H9 (cell line): ENCODE results near the gene IL18R1. TPM values are rescaled to one million over a fixed set of nuclear protein-coding genes. Genes with fewer than 3 reads are reported as not detected.
A peak's percentile ranks its signal among the peaks of the same experiment; 100 is the strongest.

Source experiments
- DNase-seq: peaks from one replicate; pipeline ENCODE4 v3.0.0-alpha.2; 2017
- H2AFZ ChIP-seq: one replicate; pipeline ENCODE4 v1.6.1; 2013; ENCODE audit warnings: mild to moderate bottlenecking, low read length, control low read depth, moderate library complexity
- H2AK5ac ChIP-seq: 2 replicates; pipeline ENCODE4 v1.6.1; 2013; ENCODE audit warnings: low read length, control low read depth, mixed read lengths; ENCODE audit not compliant: insufficient read length
- H2BK120ac ChIP-seq: one replicate; pipeline ENCODE4 v1.6.1; 2013; ENCODE audit warnings: low read depth, mild to moderate bottlenecking, low read length, control low read depth, inconsistent platforms; ENCODE audit not compliant: poor library complexity, severe bottlenecking
- H2BK12ac ChIP-seq: 2 replicates; pipeline ENCODE4 v1.6.1; 2013; ENCODE audit warnings: low read length, control low read depth, mixed read lengths, low read depth; ENCODE audit not compliant: insufficient read length
- H2BK15ac ChIP-seq: 2 replicates; pipeline ENCODE4 v1.6.1; 2013; ENCODE audit warnings: low read depth, low read length, control low read depth
- H2BK20ac ChIP-seq: one replicate; pipeline ENCODE4 v1.6.1; 2013; ENCODE audit warnings: low read depth, mild to moderate bottlenecking, low read length, control low read depth, inconsistent platforms; ENCODE audit not compliant: poor library complexity, severe bottlenecking
- H2BK5ac ChIP-seq: 2 replicates; pipeline ENCODE4 v1.6.1; 2013; ENCODE audit warnings: low read length, control low read depth, mixed read lengths; ENCODE audit not compliant: insufficient read length
- H3K14ac ChIP-seq: 2 replicates; pipeline ENCODE4 v1.6.1; 2013; ENCODE audit warnings: low read length, control low read depth; ENCODE audit not compliant: insufficient read depth
- H3K18ac ChIP-seq: 2 replicates; pipeline ENCODE4 v1.6.1; 2013; ENCODE audit warnings: low read depth, mild to moderate bottlenecking, mixed read lengths, low read length, control low read depth; ENCODE audit not compliant: insufficient read length
- H3K23ac ChIP-seq: 2 replicates; pipeline ENCODE4 v1.6.1; 2013; ENCODE audit warnings: low read length, control low read depth, mixed read lengths, low read depth; ENCODE audit not compliant: insufficient read length
- H3K23me2 ChIP-seq: 2 replicates; pipeline ENCODE4 v1.6.1; 2013; ENCODE audit warnings: low read depth, mild to moderate bottlenecking, mixed read lengths, low read length, control low read depth; ENCODE audit not compliant: insufficient read length, poor library complexity, severe bottlenecking
- H3K27ac ChIP-seq: 2 replicates; pipeline ENCODE4 v1.5.1; 2013; ENCODE audit warnings: low read length, control low read depth, mixed read lengths, low read depth; ENCODE audit not compliant: insufficient read length
- H3K27me3 ChIP-seq: 2 replicates; pipeline ENCODE4 v1.6.1; 2013; ENCODE audit warnings: low read length, control low read depth, inconsistent platforms; ENCODE audit not compliant: insufficient read depth
- H3K4ac ChIP-seq: 2 replicates; pipeline ENCODE4 v1.6.1; 2013; ENCODE audit warnings: low read depth, mild to moderate bottlenecking, control low read depth, inconsistent platforms, low read length, moderate library complexity
- H3K4me1 ChIP-seq: 2 replicates; pipeline ENCODE4 v1.6.1; 2013; ENCODE audit warnings: low read length, control low read depth, inconsistent platforms; ENCODE audit not compliant: insufficient read depth
- H3K4me2 ChIP-seq: 2 replicates; pipeline ENCODE4 v1.6.1; 2013; ENCODE audit warnings: low read length, control low read depth, mixed read lengths; ENCODE audit not compliant: insufficient read length, insufficient read depth
- H3K56ac ChIP-seq: 2 replicates; pipeline ENCODE4 v1.6.1; 2013; ENCODE audit warnings: low read depth, mild to moderate bottlenecking, mixed read lengths, low read length, control low read depth; ENCODE audit not compliant: insufficient read length
- H3K79me1 ChIP-seq: 2 replicates; pipeline ENCODE4 v1.6.1; 2013; ENCODE audit warnings: low read depth, mild to moderate bottlenecking, moderate library complexity, low read length, control low read depth, inconsistent platforms; ENCODE audit not compliant: insufficient read depth, poor library complexity, severe bottlenecking
- H3K79me2 ChIP-seq: 2 replicates; pipeline ENCODE4 v1.6.1; 2013; ENCODE audit warnings: low read length, control low read depth, inconsistent platforms; ENCODE audit not compliant: insufficient read depth
- H3K9ac ChIP-seq: 2 replicates; pipeline ENCODE4 v1.6.1; 2013; ENCODE audit warnings: low read length, control low read depth, mixed read lengths; ENCODE audit not compliant: insufficient read length; ENCODE audit errors: extremely low read depth
- H3K9me3 ChIP-seq: one replicate; pipeline ENCODE4 v1.6.1; 2013; ENCODE audit warnings: low read depth, low read length, inconsistent platforms; ENCODE audit not compliant: control insufficient read depth
- H3T11ph ChIP-seq: one replicate; pipeline ENCODE4 v1.6.1; 2013; ENCODE audit warnings: mild to moderate bottlenecking, low read length, control low read depth, inconsistent platforms
- H4K20me1 ChIP-seq: one replicate; pipeline ENCODE4 v1.6.1; 2013; ENCODE audit not compliant: control insufficient read depth, insufficient read length, insufficient read depth
- H4K5ac ChIP-seq: 2 replicates; pipeline ENCODE4 v1.6.1; 2013; ENCODE audit warnings: low read depth, mild to moderate bottlenecking, mixed read lengths, low read length, control low read depth; ENCODE audit not compliant: insufficient read length
- H4K8ac ChIP-seq: replicated peaks from 2 replicates; pipeline ENCODE4 v1.6.1; 2013; ENCODE audit warnings: low read length, control low read depth, mixed read lengths, low read depth; ENCODE audit not compliant: insufficient read length
- H4K91ac ChIP-seq: 2 replicates; pipeline ENCODE4 v1.6.1; 2013; ENCODE audit warnings: low read depth, mild to moderate bottlenecking, moderate library complexity, mixed read lengths, low read length, control low read depth; ENCODE audit not compliant: insufficient read length
- H3K27ac Mint-ChIP-seq, 3 experiments: 2 replicates in 2 of 3; 3 replicates in 1 of 3; pipeline ENCODE4 v1.8.0; 2020 to 2021; ENCODE audit warnings: mixed read lengths in 3 of 3, mild to moderate bottlenecking in 1 of 3, moderate library complexity in 1 of 3
- H3K27me3 Mint-ChIP-seq: 2 replicates; pipeline ENCODE4 v1.8.0; 2021; ENCODE audit warnings: low read depth, mild to moderate bottlenecking, moderate library complexity, mixed read lengths
- H3K36me3 Mint-ChIP-seq, 3 experiments: 2 replicates in 2 of 3; 3 replicates in 1 of 3; pipeline ENCODE4 v1.8.0; 2020 to 2021; ENCODE audit warnings: low read depth in 3 of 3, mixed read lengths in 3 of 3; ENCODE audit not compliant: insufficient read depth in 1 of 3
- H3K4me1 Mint-ChIP-seq, 2 experiments: 2 replicates each; pipeline ENCODE4 v1.8.0; 2020; ENCODE audit warnings: mixed read lengths in 2 of 2
- H3K4me3 Mint-ChIP-seq, 2 experiments: 2 replicates in 1 of 2; 3 replicates in 1 of 2; pipeline ENCODE4 v1.8.0; 2020 to 2021; ENCODE audit warnings: mild to moderate bottlenecking in 2 of 2, mixed read lengths in 2 of 2, moderate library complexity in 1 of 2
- H3K9me3 Mint-ChIP-seq, 2 experiments: 2 replicates in 1 of 2; 3 replicates in 1 of 2; pipeline ENCODE4 v1.8.0; 2020; ENCODE audit warnings: mild to moderate bottlenecking in 2 of 2, mixed read lengths in 2 of 2, moderate library complexity in 1 of 2
- CTCF ChIP-seq: fragments of 200-600 bp; sonication (generic); conservative IDR thresholded peaks from 3 replicates; pipeline ENCODE4 v1.8.0; 2021; ENCODE audit warnings: antibody characterized with exemption, mild to moderate bottlenecking
- WGBS: extraction: QIAGEN DNeasy Blood & Tissue Kit; methylation state at CpG from one replicate; pipeline ENCODE4 v1.1.7; 2013; ENCODE audit warnings: missing lambda C conversion rate, low lambda C conversion rate, mixed read lengths; ENCODE audit not compliant: insufficient read length; ENCODE audit errors: extremely low coverage; 5-methylcytosine and 5-hydroxymethylcytosine counted together
- total RNA-seq: library from RNA; stranded (reverse); gene quantifications from 2 replicates; pipeline ENCODE4 v1.2.1, GENCODE V29; 2021

Gene IL18R1
- total RNA-seq, 1 experiment from 2014 or later, result not detected

GRCh38 chr2:102356381-102356712, 751 bp downstream of the IL18R1 start:
- Mint-ChIP-seq H3K9me3 (no peaks in the 10 kb centered on the region), H3K4me1 (peaks cover 6% of the 10 kb centered on the region in 2 experiments; a peak in 3 of 4 replicates), H3K27me3 (peaks cover 36% of the 10 kb centered on the region), H3K27ac (no peak overlapping the region), H3K4me3 (peak overlapping the region; percentile 67 to 87), H3K36me3 (no peaks in the 10 kb centered on the region)
- Histone ChIP-seq H3K79me1 (no peaks in the 10 kb centered on the region), H2AK5ac (no peak overlapping the region), H3K9ac (no peak overlapping the region), H3K79me2 (no peaks in the 10 kb centered on the region), H3K56ac (no peak overlapping the region), H3K27ac (no peak overlapping the region), H3K4me2 (peak overlapping the region; percentile 13), H3K23me2 (no peaks in the 10 kb centered on the region), H4K91ac (no peak overlapping the region), H3K23ac (no peak overlapping the region), H3K27me3 (no peaks in the 10 kb centered on the region; the same call in 1 of the 2 replicates), H2AFZ (no peak overlapping the region), H3K4ac (no peak overlapping the region), H3K4me1 (no peaks in the 10 kb centered on the region), H3K9me3 (no peaks in the 10 kb centered on the region), H2BK12ac (no peak overlapping the region), H3T11ph (no peak overlapping the region), H3K14ac (no peak overlapping the region), H4K20me1 (no peaks in the 10 kb centered on the region), H2BK5ac (no peak overlapping the region), H2BK120ac (no peak overlapping the region), H2BK20ac (no peak overlapping the region), H2BK15ac (no peak overlapping the region), H3K18ac (no peak overlapping the region), H4K8ac (no peak overlapping the region), H4K5ac (no peak overlapping the region)
- TF ChIP-seq CTCF, result no peak
- WGBS, result no CpG with 5 or more reads among the region's 7 CpGs
- no peak for DNase-seq
